NCI-H1930 (cell line): ENCODE results near the gene SEC14L6.

ENCODE experiments used
- DNase-seq, 2 experiments: peaks; one replicate each; lab custom pipeline; 2025; lab: John Stamatoyannopoulos, UW

The SEC14L6 gene

GRCh38 chr22:30535182-30535581, 11.4 kb downstream of the SEC14L6 start:
- DNase-seq: no peak

GRCh38 chr22:30531651-30532608, 14.6 kb downstream of the SEC14L6 start:
- no peak for DNase-seq

GRCh38 chr22:30526656-30527055, 19.9 kb downstream of the SEC14L6 start:
- no peak for DNase-seq

- no peak for DNase-seq
Observed at GRCh38 chr22:30523646-30524489, 22.7 kb downstream of the SEC14L6 start.

GRCh38 chr22:30521368-30522156, 25.0 kb downstream of the SEC14L6 start:
- no peak for DNase-seq

- DNase-seq: no peak
Observed at GRCh38 chr22:30519842-30520425, 26.6 kb downstream of the SEC14L6 start.

DNA sequence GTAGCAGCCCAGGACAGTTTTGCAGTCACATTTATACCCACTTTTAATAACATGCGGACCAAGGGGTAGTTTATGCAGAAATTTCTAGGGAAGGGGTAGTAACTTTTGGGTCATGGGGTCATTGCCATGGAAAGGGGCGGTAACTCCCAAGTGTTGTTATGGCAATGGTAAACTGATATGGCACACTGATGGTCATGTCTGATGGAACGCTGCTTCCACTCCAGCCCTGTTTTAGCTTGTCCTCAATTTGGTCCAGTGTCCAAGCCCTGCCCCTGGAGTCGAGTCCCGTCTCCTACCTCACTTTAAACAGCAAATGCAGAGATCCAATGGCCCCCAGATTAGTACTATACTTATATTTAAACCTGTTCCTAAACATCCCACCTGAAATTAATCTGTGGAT, 29.8 kb downstream of the SEC14L6 start:
- no peak for DNase-seq

- no peak for DNase-seq
Observed at GRCh38 chr22:30516273-30516672, 30.3 kb downstream of the SEC14L6 start.

GRCh38 chr22:30514252-30514651, 32.3 kb downstream of the SEC14L6 start:
- DNase-seq: no peak

DNA sequence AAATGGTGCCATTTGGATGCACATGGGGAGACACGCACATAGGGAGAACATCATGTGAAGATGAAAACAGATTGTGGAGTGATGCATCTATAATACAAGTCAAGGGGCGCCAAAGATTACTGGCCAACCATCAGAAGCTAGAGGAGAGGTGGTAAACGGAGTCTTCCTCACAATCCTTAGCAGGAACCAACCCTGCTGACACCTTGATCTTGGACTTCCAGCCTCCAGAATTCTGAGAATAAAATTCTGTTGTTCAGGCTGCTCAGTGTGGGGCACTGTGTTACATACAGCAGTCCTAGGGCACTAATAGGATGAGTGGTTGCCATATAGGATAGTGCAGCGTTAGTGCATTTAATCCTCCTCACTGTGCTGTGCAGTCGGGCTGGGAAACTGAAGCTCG, 33.1 kb downstream of the SEC14L6 start:
- no peak for DNase-seq

GRCh38 chr22:30511911-30512310, 34.6 kb downstream of the SEC14L6 start:
- DNase-seq: no peak

DNA sequence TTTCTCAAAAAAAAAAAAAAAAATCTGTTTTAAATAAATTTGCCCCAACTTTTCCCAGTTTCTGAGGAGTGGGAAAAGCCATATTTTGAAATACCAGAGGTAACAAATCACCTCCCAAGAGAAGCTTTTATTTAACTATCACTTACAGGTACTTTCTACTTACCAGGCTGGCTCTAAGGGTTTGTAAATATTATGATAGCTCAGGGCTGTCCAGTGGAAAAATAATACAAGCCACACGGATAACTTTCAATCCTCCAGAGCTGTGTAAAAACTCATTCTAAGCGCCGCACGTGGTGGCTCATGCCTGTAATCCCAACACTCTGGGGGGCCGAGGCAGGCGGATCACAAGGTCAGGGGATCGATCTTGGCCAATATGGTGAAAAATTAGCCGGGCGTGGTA, 35.4 kb downstream of the SEC14L6 start:
- DNase-seq: no peak

DNA sequence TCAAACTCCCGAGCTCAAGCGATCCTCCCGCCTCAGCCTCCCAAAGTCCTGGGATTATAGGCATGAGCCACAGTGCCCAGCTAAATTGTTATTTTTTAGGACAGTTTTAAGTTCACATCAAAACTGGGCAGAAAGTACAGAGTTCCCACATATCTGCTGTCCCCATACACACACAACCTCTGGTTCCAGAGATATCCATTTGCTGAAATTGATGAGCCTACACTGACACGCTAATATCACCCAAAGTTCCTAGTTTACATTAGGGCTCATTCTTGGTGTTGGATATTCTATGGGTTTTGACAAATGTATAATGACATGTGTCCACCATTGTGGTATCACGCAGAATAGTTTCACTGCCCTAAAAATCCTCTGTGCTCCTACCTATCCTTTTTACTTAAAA, 38.3 kb downstream of the SEC14L6 start:
- DNase-seq: no peak

DNA sequence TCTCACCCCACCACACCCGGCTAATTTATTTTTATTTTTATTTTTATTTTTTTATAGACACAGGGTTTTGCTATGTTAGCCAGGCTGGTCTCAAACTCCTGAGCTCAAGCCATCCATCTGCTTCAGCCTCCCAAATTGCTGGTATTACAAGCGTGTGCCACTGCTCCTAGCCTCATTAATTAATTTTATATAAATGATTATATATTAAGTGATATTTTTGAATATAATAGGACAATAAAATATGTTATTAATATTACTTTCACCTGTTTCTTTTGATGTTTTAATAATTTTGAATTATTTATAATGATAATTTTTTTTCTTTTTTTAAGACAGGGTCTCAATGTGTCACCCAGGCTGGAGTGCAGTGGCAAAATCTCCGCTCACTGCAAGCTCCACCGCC, 38.9 kb downstream of the SEC14L6 start:
- no peak for DNase-seq

GRCh38 chr22:30506507-30506968, 40.0 kb downstream of the SEC14L6 start:
- no peak for DNase-seq

DNA sequence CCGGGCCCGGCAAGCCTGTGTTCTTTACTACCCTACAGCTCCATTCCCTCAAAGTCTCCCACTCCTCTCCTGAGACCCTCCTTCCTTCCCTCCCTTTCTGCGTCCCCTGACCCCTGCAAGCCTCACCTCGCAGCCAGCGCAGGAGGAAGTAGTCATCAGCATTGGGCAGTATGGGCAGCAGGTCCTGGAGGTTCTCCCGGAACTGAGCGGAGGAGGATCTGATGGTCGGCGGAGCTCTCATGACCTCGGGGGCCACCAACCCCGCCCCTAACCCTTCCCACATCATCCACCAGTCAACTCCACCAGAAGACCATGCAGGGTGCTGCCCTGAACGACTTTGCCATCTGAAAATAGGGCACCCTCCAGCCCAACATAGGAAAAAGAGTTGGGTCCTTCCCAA, 43.0 kb downstream of the SEC14L6 start:
- DNase-seq: no peak

GRCh38 chr22:30502911-30503310, 43.6 kb downstream of the SEC14L6 start:
- no peak for DNase-seq

- no peak for DNase-seq
Observed at GRCh38 chr22:30502153-30502552, 44.4 kb downstream of the SEC14L6 start.

DNA sequence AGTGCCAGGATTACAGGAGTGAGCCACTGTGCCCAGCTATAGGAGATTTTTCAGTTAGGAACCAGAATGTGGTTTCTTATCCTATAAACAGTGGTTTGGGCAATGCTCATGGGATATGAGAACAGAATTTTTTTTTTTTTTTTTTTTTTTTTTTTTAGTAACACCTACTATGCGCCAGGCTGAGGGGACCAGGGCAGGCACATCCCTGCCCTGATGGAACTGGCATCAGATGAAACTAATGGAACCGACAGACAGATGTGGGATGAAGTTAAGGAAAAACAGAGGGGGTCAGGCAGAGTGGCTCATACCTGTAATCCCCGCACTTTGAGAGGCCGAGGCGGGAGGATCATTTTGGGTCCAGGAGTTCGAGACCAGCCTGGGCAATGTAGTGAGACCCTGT, 45.9 kb downstream of the SEC14L6 start:
- no peak for DNase-seq

- DNase-seq: no peak
Observed at GRCh38 chr22:30497466-30498150, 48.9 kb downstream of the SEC14L6 start.
